GM12801 (cell line): ENCODE data around the gene PHACTR1.

Experiments
- CTCF ChIP-seq: IDR thresholded peaks from one replicate; pipeline ENCODE4 v1.5.1; 2011; ENCODE audit warnings: control low read depth; ENCODE audit not compliant: insufficient read length; ENCODE audit errors: extremely low read depth

PHACTR1 gene

GRCh38 chr6:13285705-13286104, 569.1 kb downstream of the PHACTR1 start:
- no peak for TF ChIP-seq CTCF

GRCh38 chr6:13286181-13286580, 569.6 kb downstream of the PHACTR1 start:
- TF ChIP-seq CTCF: no peak

GRCh38 chr6:13287104-13287503, 570.5 kb downstream of the PHACTR1 start:
- TF ChIP-seq CTCF: no peak

GRCh38 chr6:13288481-13288880, 571.9 kb downstream of the PHACTR1 start:
- TF ChIP-seq CTCF: no peak

- no peak for TF ChIP-seq CTCF
Observed at GRCh38 chr6:13288969-13289391, 572.4 kb downstream of the PHACTR1 start.

GRCh38 chr6:13289789-13290318, 573.3 kb downstream of the PHACTR1 start:
- TF ChIP-seq CTCF: no peak

- no peak for TF ChIP-seq CTCF
Observed at GRCh38 chr6:13290335-13290734, 573.8 kb downstream of the PHACTR1 start.
